SK-N-MC (cell line): ENCODE data around the gene AHR.

Source experiments
- DNase-seq: peaks from one replicate; pipeline ENCODE4 v3.0.0-alpha.2; 2011; ENCODE audit warnings: low read depth, low spot score
- H3K27ac ChIP-seq: fragments of 200-600 bp; sonication (generic); 2 replicates; pipeline ENCODE4 v1.5.1; 2016; ENCODE audit warnings: mixed run types
- H3K36me3 ChIP-seq: fragments of 200-600 bp; sonication (generic); 2 replicates; pipeline ENCODE4 v1.6.1; 2017; ENCODE audit warnings: antibody characterized with exemption, low read length, mixed read lengths; ENCODE audit not compliant: insufficient read depth
- H3K4me3 ChIP-seq: fragments of 200-600 bp; sonication (generic); 2 replicates; pipeline ENCODE4 v1.5.1; 2016
- H3K9ac ChIP-seq: fragments of 200-600 bp; sonication (generic); 2 replicates; pipeline ENCODE4 v1.8.0; 2017; ENCODE audit warnings: mixed run types, mixed read lengths; ENCODE audit not compliant: insufficient read length
- H3K9me3 ChIP-seq: fragments of 200-600 bp; sonication (generic); 2 replicates; pipeline ENCODE4 v1.6.1; 2017; ENCODE audit warnings: low read depth, mild to moderate bottlenecking, antibody characterized with exemption, low read length, moderate library complexity, mixed read lengths
- EZH2 ChIP-seq: fragments of 200-600 bp; sonication (generic); IDR thresholded peaks from one replicate; pipeline ENCODE4 v1.6.1; 2017; ENCODE audit warnings: antibody characterized with exemption
- FOXP2 ChIP-seq: optimal IDR thresholded peaks from 2 replicates; pipeline ENCODE3; 2011; ENCODE audit warnings: mild to moderate bottlenecking, moderate library complexity; ENCODE audit not compliant: insufficient read depth; ENCODE audit errors: extremely low read length, control extremely low read depth
- POLR2AphosphoS5 ChIP-seq: IDR thresholded peaks from 2 replicates; pipeline ENCODE4 v1.6.1; 2012; ENCODE audit warnings: mild to moderate bottlenecking, low read depth, low read length, borderline replicate concordance

The AHR gene

DNA sequence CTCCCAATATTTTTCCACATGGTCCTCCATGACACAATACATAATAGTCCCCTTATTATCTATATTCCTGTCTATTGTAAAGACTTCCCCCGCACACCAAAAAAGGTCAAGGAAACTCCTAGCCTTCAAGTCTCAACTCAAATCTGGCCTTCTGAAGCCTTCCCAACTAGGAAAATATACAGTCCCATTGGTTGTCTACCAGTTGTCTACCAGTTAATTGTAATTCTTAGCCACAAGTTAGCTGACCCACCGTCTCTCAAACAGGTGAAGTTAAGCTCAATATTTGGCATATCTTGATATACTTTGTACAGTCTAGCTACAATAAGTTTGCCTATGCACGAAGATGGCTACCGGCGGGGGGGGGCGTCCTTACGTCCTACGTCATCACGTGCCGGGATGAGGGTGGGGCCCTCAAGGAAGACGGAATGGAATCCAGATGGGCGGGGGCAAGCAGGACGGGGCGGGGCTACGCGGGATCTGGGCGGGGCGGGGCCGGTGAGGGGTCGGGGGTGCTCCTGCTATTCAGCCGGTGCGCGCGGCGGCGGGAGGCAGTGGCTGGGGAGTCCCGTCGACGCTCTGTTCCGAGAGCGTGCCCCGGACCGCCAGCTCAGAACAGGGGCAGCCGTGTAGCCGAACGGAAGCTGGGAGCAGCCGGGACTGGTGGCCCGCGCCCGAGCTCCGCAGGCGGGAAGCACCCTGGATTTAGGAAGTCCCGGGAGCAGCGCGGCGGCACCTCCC, at the start of gene AHR:
TSS of gene AHR (plus strand) at position 551 of the 738 bp plus-strand sequence. CDS start 613 bp downstream, outside the sequence.
- no peaks in the 10 kb centered on the region for H3K9me3 ChIP-seq
- TF ChIP-seq FOXP2 (no peak), POLR2AphosphoS5 (peak; percentile 81), EZH2 (no peak)
- H3K4me3 ChIP-seq, result peak within 1 kb of the TSS; percentile 85
- H3K36me3 ChIP-seq, result no peaks in the 10 kb centered on the region
- H3K27ac ChIP-seq, result peak within 1 kb of the TSS; percentile 27; the same call in 1 of the 2 replicates
- H3K9ac ChIP-seq, result peak within 1 kb of the TSS; percentile 69
- DNase-seq, result peak; percentile 84

DNA sequence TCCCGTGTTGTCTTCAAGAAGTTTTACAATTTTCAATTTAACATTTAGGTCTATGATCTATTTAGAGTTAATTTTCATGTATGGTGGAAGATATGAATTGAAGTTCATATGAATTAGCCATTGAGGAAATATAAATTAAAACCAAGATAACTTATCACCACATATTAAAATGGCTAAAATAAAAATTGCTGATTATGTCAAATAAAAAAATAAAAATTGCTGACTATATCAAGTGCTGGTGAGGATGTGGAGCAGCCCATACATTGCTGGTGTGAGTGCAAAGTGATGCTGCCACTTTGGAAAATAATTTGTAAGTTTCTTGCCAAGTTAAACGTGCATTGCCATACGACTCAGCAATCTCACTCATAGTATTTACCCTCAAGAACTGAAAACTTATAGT, 44.6 kb upstream of the AHR start:
- TF ChIP-seq EZH2, result no peak
- no peak for DNase-seq
- H3K9me3 ChIP-seq, result no peaks in the 10 kb centered on the region
- H3K4me3 ChIP-seq, result no peak overlapping the region
- H3K9ac ChIP-seq, result no peak overlapping the region
- no peak overlapping the region for H3K27ac ChIP-seq
- no peaks in the 10 kb centered on the region for H3K36me3 ChIP-seq

DNA sequence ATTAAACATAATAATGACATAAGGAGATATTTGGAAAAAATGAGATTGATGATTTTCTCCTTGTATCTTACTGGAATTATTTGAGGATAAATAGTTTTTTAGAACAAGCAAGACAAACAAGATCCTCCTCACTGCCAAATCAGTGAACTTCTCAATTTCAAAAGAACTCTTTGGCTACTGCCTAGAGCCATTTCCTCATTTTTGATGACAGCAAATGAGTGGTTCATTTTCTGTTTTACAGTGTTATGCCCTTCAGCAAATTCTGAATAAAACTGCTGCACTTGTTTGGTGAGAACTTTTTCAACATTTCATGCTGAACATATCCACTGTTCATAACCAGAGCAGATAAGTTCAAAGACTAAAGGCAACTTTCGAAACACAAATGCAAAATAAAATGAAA, 42.5 kb upstream of the AHR start:
- H3K27ac ChIP-seq, result no peak overlapping the region
- H3K9ac ChIP-seq, result no peak overlapping the region
- H3K9me3 ChIP-seq, result no peaks in the 10 kb centered on the region
- no peak overlapping the region for H3K4me3 ChIP-seq
- TF ChIP-seq FOXP2, result no peak
- TF ChIP-seq EZH2, result no peak
- TF ChIP-seq POLR2AphosphoS5, result no peak
- DNase-seq, result no peak
- no peaks in the 10 kb centered on the region for H3K36me3 ChIP-seq

DNA sequence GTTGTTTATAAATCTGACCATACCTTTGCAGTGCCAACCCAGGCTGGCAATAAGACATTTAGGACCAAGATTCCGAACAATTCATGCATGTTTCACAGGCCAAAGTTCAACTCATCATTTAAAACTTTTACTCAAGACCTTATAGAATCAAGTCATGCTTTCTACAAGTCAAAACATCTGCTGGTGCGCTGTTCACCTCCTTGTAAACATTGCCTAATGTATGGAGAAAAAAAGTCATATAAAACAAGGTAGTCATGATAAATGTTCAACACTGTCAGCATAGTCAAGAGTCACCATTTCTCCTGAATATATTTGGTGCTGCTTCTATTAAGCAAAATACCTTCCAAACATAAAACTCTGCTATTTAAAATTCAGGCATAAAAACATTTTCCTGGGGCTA, 42.1 kb upstream of the AHR start:
- TF ChIP-seq EZH2, result no peak
- no peak for TF ChIP-seq POLR2AphosphoS5
- no peak for TF ChIP-seq FOXP2

DNA sequence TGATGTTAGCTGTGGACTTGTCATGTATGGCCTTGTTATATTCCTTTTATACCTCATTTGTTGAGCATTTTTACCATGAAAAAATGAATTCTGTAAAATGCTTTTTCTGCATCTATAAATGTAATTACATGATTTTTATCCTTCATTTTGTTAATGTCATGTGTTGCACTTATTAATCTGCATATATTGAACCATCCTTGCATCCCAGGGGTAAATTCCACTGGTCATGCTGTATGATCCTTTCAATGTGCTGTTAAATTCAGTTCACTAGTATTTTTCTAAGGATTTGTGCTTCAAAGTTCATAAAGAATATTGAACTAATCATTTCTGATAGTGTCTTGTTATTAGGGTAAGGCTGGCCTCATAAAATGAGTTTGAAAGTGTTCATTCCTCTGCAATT, 31.9 kb upstream of the AHR start:
- no peak for DNase-seq
- Histone ChIP-seq H3K27ac (no peak overlapping the region), H3K36me3 (no peaks in the 10 kb centered on the region), H3K9ac (no peak overlapping the region), H3K9me3 (peaks cover 13% of the 10 kb centered on the region; the same call in 1 of the 2 replicates), H3K4me3 (no peak overlapping the region)
- no peak for TF ChIP-seq FOXP2
- TF ChIP-seq EZH2, result no peak
- TF ChIP-seq POLR2AphosphoS5, result no peak

More for the DNA sequence above, 42.1 kb upstream of the AHR start:
- H3K4me3 ChIP-seq, result no peak overlapping the region
- no peaks in the 10 kb centered on the region for H3K9me3 ChIP-seq
- H3K27ac ChIP-seq, result no peak overlapping the region
- H3K9ac ChIP-seq, result no peak overlapping the region
- no peaks in the 10 kb centered on the region for H3K36me3 ChIP-seq
- no peak for DNase-seq

DNA sequence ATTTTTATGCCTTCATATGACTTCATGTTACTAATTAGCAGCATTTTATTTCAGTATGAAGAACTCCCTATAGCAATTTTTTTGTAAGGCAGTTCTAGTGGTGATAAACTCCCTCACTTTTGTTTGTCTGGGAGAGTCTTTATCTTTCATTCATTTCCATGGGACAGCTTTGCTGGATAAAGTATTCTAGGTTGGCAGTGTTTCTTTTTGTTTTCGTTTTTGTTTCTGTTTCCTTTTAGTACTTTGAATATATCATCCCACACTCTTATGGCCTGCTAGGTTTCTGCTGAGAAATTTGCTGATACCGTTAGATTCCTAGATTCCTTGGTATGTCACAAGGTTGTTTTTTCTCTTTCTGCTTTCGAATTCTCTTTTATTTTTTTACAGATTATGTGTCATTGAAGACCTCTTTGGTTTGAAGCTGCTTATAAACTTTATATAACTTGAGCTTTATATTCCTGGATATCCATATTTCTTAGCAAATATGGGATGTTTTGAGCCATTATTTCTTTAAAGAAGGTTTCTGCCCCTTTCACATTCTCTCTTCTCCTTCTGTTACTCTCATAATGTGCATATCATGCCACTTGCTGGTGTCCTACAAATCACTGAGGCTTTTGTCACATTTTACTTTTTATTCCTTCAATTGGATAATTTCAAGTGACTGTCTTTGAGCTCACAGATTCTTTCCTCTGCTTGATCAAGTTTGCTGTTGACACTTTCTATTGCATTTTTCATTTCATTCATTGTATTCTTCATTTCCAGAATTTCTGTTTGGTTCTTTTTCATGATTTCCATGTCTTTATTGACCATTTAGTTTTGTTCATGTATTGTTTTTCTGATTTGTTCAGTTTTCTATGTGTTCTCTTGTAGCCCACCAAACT, 28.9 kb upstream of the AHR start:
- Histone ChIP-seq H3K36me3 (no peaks in the 10 kb centered on the region), H3K9me3 (peaks cover 13% of the 10 kb centered on the region; the same call in 1 of the 2 replicates), H3K9ac (no peak overlapping the region)

DNA sequence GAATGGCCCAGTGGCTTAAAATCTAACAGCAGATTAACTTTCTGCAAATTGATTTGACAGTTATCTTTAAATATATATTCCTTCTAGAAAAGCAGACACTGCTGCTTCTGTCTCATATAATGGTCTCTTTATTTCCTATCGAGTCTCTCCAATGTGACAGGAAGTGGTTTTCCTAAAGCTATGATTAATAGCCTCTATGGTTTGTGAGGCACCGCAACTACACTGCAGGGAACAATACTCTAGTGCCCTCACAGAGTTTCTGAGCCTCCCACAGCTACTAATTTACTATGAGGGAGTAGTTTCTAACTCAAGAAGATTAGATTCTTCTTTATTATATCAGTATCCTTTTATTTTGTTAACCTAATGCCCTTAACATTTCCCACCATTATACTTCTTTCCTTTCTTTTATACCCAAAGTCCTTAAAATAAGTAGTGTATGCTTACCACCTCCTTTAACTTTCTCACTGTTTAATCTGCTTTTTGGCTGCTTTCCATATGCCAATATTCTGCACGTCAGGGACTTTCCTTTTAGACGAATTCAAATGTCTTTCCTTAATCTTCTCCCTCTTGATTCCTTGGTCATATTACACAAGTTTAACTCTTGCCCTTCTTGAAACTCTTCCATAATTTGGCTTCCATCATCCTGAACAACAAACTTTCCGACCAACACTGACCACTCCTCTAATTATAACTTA, 23.8 kb upstream of the AHR start:
- no peak overlapping the region for H3K27ac ChIP-seq
- H3K36me3 ChIP-seq, result no peaks in the 10 kb centered on the region
- TF ChIP-seq EZH2 (no peak), POLR2AphosphoS5 (peak; percentile 69; the same call in 1 of the 2 replicates), FOXP2 (no peak)
- no peak overlapping the region for H3K9ac ChIP-seq
- peak overlapping the region; percentile 54 for H3K4me3 ChIP-seq
- H3K9me3 ChIP-seq, result 0 out of 2 replicates have a peak, but pooled peaks cover under 1% of the 10 kb centered on the region
- peak; percentile 95 for DNase-seq

More for the DNA sequence above, 28.9 kb upstream of the AHR start:
- Histone ChIP-seq H3K4me3 (no peak overlapping the region), H3K27ac (no peak overlapping the region)
- no peak for DNase-seq
- no peak for TF ChIP-seq FOXP2
- no peak for TF ChIP-seq EZH2
- TF ChIP-seq POLR2AphosphoS5, result no peak
